ENCODE data around the gene CDAN1. TPM values are rescaled to one million over a fixed set of nuclear protein-coding genes. Genes with fewer than 3 reads are reported as not detected.

The CDAN1 gene
- total RNA-seq, 2 experiments from 2014 or later, result 33.2 to 35.7 TPM

GRCh38 chr15:42744195-42744594 lies 7.3 kb upstream of the CDAN1 start:
- Mint-ChIP-seq H3K4me3 (no peak overlapping the region), H3K36me3 (peaks cover 4% of the 10 kb centered on the region), H3K27ac (no peak overlapping the region), H3K4me1 (peaks cover 1% of the 10 kb centered on the region), H3K9me3 (no peaks in the 10 kb centered on the region), H3K27me3 (no peaks in the 10 kb centered on the region)
- DNase-seq, result no peak
- POLR2A ChIA-PET, result no interaction called here
- no peak for ATAC-seq (ENCODE audit: low read depth)

GRCh38 chr15:42742149-42742548 lies 5.2 kb upstream of the CDAN1 start:
- Mint-ChIP-seq H3K9me3 (no peaks in the 10 kb centered on the region), H3K27me3 (no peaks in the 10 kb centered on the region), H3K27ac (no peak overlapping the region), H3K36me3 (peaks cover 4% of the 10 kb centered on the region), H3K4me3 (no peak overlapping the region), H3K4me1 (peaks cover 1% of the 10 kb centered on the region)
- ATAC-seq (ENCODE audit: low read depth) (no peak), DNase-seq (no peak)
- POLR2A ChIA-PET, result no interaction called here

GRCh38 chr15:42741710-42742109 lies 4.8 kb upstream of the CDAN1 start:
- H3K36me3 Mint-ChIP-seq, result peaks cover 4% of the 10 kb centered on the region

GRCh38 chr15:42737529-42738328 lies 801 bp upstream of the CDAN1 start:
- DNase-seq, result no peak

More at GRCh38 chr15:42741710-42742109, 4.8 kb upstream of the CDAN1 start:
- no peaks in the 10 kb centered on the region for H3K27me3 Mint-ChIP-seq
- ATAC-seq (ENCODE audit: low read depth) (no peak), DNase-seq (no peak)
- no peak overlapping the region for H3K27ac Mint-ChIP-seq
- H3K9me3 Mint-ChIP-seq, result no peaks in the 10 kb centered on the region
- no peak overlapping the region for H3K4me3 Mint-ChIP-seq
- peaks cover 1% of the 10 kb centered on the region for H3K4me1 Mint-ChIP-seq
- POLR2A ChIA-PET, result no interaction called here

GRCh38 chr15:42736178-42736792 lies 643 bp downstream of the CDAN1 start:
- peaks cover 9% of the 10 kb centered on the region for H3K36me3 Mint-ChIP-seq
- POLR2A ChIA-PET, result interaction anchor here (0.8 to 1.5 kb wide), 5 partner anchors 10 to 371 kb away, joined by 3 to 6 read pairs (median 3); no protein-coding TSS in a partner anchor
- H3K4me3 Mint-ChIP-seq, result peak overlapping the region; percentile 82
- ATAC-seq (ENCODE audit: low read depth) (peak; percentile 19), DNase-seq (peak; percentile 65)
- no peaks in the 10 kb centered on the region for H3K27me3 Mint-ChIP-seq
- peaks cover 10% of the 10 kb centered on the region for H3K4me1 Mint-ChIP-seq
- H3K9me3 Mint-ChIP-seq, result no peaks in the 10 kb centered on the region
- peak overlapping the region; percentile 58 for H3K27ac Mint-ChIP-seq

More at GRCh38 chr15:42737529-42738328, 801 bp upstream of the CDAN1 start:
- Mint-ChIP-seq H3K4me3 (peak overlapping the region; percentile 79), H3K27me3 (no peaks in the 10 kb centered on the region), H3K27ac (peak overlapping the region; percentile 80), H3K4me1 (peaks cover 9% of the 10 kb centered on the region), H3K36me3 (peaks cover 6% of the 10 kb centered on the region), H3K9me3 (no peaks in the 10 kb centered on the region)
- POLR2A ChIA-PET, result interaction anchor here (0.6 to 1.8 kb wide), 3 partner anchors 12 to 157 kb away, joined by 3 to 4 read pairs (median 3); no protein-coding TSS in a partner anchor
- no peak for ATAC-seq (ENCODE audit: low read depth)

- ATAC-seq (ENCODE audit: low read depth), result no peak
- Mint-ChIP-seq H3K36me3 (peaks cover 12% of the 10 kb centered on the region), H3K27ac (peak overlapping the region; percentile 58), H3K9me3 (no peaks in the 10 kb centered on the region), H3K4me1 (peaks cover 10% of the 10 kb centered on the region), H3K27me3 (no peaks in the 10 kb centered on the region), H3K4me3 (peak overlapping the region; percentile 82)
- POLR2A ChIA-PET, result interaction anchor here (0.6 to 1.5 kb wide), 4 partner anchors 9 to 371 kb away, joined by 3 to 5 read pairs (median 3); partner anchors contain the start of gene STARD9
- no peak for DNase-seq
These were observed 1.4 kb downstream of the CDAN1 start for GRCh38 chr15:42735382-42736165.

GRCh38 chr15:42734076-42734672 lies 2.8 kb downstream of the CDAN1 start:
- H3K27ac Mint-ChIP-seq, result peak overlapping the region; percentile 77

GRCh38 chr15:42733027-42733426 lies 3.9 kb downstream of the CDAN1 start:
- ATAC-seq (ENCODE audit: low read depth), result no peak
- POLR2A ChIA-PET, result interaction anchor here (1.0 kb wide), 1 partner anchor 9 kb away, joined by 3 read pairs; no protein-coding TSS in a partner anchor
- Mint-ChIP-seq H3K4me3 (no peak overlapping the region), H3K27ac (no peak overlapping the region), H3K27me3 (no peaks in the 10 kb centered on the region), H3K9me3 (no peaks in the 10 kb centered on the region), H3K36me3 (peaks cover 16% of the 10 kb centered on the region), H3K4me1 (peaks cover 10% of the 10 kb centered on the region)
- no peak for DNase-seq

More at GRCh38 chr15:42734076-42734672, 2.8 kb downstream of the CDAN1 start:
- ATAC-seq (ENCODE audit: low read depth) (no peak), DNase-seq (no peak)
- POLR2A ChIA-PET, result interaction anchor here (0.5 kb wide), 1 partner anchor 12 kb away, joined by 3 read pairs; no protein-coding TSS in a partner anchor
- Mint-ChIP-seq H3K4me3 (no peak overlapping the region), H3K27me3 (no peaks in the 10 kb centered on the region), H3K36me3 (peaks cover 12% of the 10 kb centered on the region), H3K9me3 (no peaks in the 10 kb centered on the region), H3K4me1 (peaks cover 10% of the 10 kb centered on the region)

- ATAC-seq (ENCODE audit: low read depth), result no peak
- POLR2A ChIA-PET, result no interaction called here
- no peak for DNase-seq
- peak overlapping the region; percentile 49 for H3K27ac Mint-ChIP-seq
- H3K4me3 Mint-ChIP-seq, result no peak overlapping the region
- H3K36me3 Mint-ChIP-seq, result peaks cover 17% of the 10 kb centered on the region
- H3K27me3 Mint-ChIP-seq, result no peaks in the 10 kb centered on the region
- no peaks in the 10 kb centered on the region for H3K9me3 Mint-ChIP-seq
- peaks cover 10% of the 10 kb centered on the region for H3K4me1 Mint-ChIP-seq
These were observed 4.7 kb downstream of the CDAN1 start for GRCh38 chr15:42732095-42732827.

GRCh38 chr15:42731461-42731860 lies 5.5 kb downstream of the CDAN1 start:
- peaks cover 19% of the 10 kb centered on the region for H3K36me3 Mint-ChIP-seq
- POLR2A ChIA-PET, result no interaction called here
- peaks cover 10% of the 10 kb centered on the region for H3K4me1 Mint-ChIP-seq
- H3K9me3 Mint-ChIP-seq, result no peaks in the 10 kb centered on the region
- H3K27ac Mint-ChIP-seq, result no peak overlapping the region
- DNase-seq, result no peak
- H3K4me3 Mint-ChIP-seq, result no peak overlapping the region
- ATAC-seq (ENCODE audit: low read depth), result no peak
- H3K27me3 Mint-ChIP-seq, result no peaks in the 10 kb centered on the region

- H3K36me3 Mint-ChIP-seq, result peaks cover 19% of the 10 kb centered on the region
- H3K4me1 Mint-ChIP-seq, result peaks cover 5% of the 10 kb centered on the region
- H3K9me3 Mint-ChIP-seq, result no peaks in the 10 kb centered on the region
- POLR2A ChIA-PET, result interaction anchor here (0.6 kb wide), 1 partner anchor 504 kb away, joined by 4 read pairs; no protein-coding TSS in a partner anchor
- DNase-seq (no peak), ATAC-seq (ENCODE audit: low read depth) (no peak)
- no peaks in the 10 kb centered on the region for H3K27me3 Mint-ChIP-seq
- no peak overlapping the region for H3K27ac Mint-ChIP-seq
- H3K4me3 Mint-ChIP-seq, result no peak overlapping the region
These were observed 6.4 kb downstream of the CDAN1 start for GRCh38 chr15:42730536-42730935.

- no peak overlapping the region for H3K4me3 Mint-ChIP-seq
- H3K36me3 Mint-ChIP-seq, result peaks cover 20% of the 10 kb centered on the region
- H3K9me3 Mint-ChIP-seq, result no peaks in the 10 kb centered on the region
- H3K27me3 Mint-ChIP-seq, result no peaks in the 10 kb centered on the region
- DNase-seq, result no peak
- no peak for ATAC-seq (ENCODE audit: low read depth)
- peaks cover 5% of the 10 kb centered on the region for H3K4me1 Mint-ChIP-seq
- POLR2A ChIA-PET, result no interaction called here
- no peak overlapping the region for H3K27ac Mint-ChIP-seq
These were observed 6.8 kb downstream of the CDAN1 start for GRCh38 chr15:42730135-42730534.
